Stimulated activated CD8-positive, alpha-beta memory T cell treated with anti-CD3 and anti-CD28 coated beads, Interleukin-7, amount 100 ng/mL, for 4 hours (primary cell): ENCODE results near the gene TRIM62.

Experiments used
- DNase-seq, 2 donors: peaks; one replicate each; pipeline ENCODE4 v3.0.0-alpha.2; 2020; ENCODE audit warnings: low read depth in 2 of 2

TRIM62 gene

GRCh38 chr1:33161061-33161681 lies 20.7 kb downstream of the TRIM62 start:
- no peak for DNase-seq

- DNase-seq: no peak
Measured at GRCh38 chr1:33159577-33159976, 22.3 kb downstream of the TRIM62 start.

- DNase-seq: no peak
Measured at GRCh38 chr1:33158366-33158765, 23.5 kb downstream of the TRIM62 start.

DNA sequence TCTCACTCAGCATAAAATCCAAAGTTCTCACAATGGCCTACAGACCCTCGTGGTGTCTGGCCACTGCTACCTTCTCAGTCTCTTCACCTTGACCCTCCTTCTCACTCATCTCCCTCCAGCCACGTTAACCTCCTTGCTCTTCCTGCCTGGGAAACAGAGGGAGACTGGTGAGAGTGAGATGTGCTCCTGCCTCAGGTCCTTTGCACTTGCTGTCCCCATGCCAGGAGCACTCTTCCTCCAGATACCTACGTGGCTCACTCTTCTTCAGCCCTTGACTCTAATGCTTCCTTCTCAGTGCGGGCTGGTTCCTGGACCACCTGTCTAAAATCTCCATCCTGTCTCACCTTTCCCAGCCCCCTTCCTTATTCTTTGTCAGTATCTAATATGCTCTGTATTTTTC lies 24.7 kb downstream of the TRIM62 start:
- no peak for DNase-seq

GRCh38 chr1:33155877-33156538 lies 25.8 kb downstream of the TRIM62 start:
- DNase-seq: no peak

DNA sequence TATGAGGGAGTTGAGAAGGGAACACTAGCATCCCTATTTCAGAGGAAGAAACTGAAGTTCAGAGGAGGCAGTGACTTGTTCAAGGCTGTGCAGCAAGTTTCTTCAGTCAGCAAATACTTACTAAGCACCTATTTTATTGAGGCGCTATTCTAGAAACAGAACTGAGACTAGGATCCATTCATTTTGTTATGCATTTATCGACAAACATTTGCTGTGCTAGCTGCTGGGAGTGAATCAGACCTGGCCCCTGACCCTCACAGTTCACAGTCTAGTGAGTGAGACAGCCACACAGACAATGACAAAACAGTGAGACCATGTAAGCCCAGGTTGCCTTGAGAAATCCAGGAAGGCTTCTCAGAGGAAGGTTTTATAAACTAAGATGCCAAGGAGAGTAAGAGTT lies 28.2 kb downstream of the TRIM62 start:
- no peak for DNase-seq

- no peak for DNase-seq
Measured at GRCh38 chr1:33152685-33153432, 29.0 kb downstream of the TRIM62 start.

- no peak for DNase-seq
Measured at GRCh38 chr1:33151116-33151515, 30.7 kb downstream of the TRIM62 start.

DNA sequence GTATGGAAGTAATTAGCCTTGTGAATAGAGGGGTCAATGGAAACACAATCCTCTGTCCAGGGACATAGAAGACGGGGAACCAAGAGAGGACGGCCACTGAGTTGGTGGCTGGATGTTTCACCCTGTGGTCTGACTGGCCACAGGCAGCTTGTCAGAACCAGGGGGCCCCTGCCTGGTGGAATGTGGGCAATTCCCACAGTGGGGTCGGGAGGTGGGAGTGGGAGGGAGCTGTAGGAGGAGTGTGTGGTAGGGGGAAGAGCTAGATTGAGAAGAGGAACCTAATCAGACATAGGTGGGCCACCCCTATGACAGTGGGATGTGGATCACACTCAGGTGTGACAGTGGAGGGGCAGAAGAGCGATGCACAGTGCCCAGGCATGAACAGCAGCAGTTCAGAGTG lies 31.3 kb downstream of the TRIM62 start:
- no peak for DNase-seq

DNA sequence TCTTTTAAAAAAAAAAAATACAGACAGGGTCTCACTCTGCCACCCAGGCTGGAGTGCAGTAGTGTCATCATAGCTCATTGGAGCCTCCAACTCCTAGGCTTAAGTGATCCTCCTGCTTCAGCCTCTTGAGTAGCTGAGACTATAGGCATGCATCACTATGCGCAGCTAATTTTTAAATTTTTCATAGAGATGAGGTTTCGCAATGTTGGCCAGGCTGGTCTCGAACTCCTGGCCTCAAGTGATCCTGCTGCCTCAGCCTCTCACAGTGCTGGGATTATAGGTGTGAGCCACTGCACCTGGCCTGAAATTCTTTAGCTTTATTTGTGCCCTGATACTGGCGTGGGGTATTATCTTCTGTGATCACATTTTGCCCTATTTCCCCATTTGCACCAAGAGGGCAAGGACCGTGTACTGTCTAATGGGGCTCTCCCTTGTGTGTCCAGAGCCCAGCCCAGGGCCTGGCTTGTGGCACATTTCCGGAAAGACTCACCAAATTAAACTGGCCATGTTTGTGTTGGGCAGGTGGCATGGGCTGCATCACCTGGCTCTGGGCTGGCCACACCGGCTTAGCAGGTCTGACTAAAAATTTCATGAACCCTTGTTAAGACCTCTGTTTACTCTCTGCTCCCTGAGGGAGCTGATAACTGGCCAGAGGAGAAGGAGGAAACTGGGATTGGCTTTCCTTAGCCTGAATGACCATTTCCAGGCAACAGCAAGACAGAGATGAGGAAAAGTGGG lies 32.2 kb downstream of the TRIM62 start:
- no peak for DNase-seq

- DNase-seq: no peak
Measured at GRCh38 chr1:33148615-33149014, 33.2 kb downstream of the TRIM62 start.

- DNase-seq: no peak
Measured at GRCh38 chr1:33147997-33148314, 33.9 kb downstream of the TRIM62 start.

- no peak for DNase-seq
Measured at GRCh38 chr1:33147275-33147996, 34.4 kb downstream of the TRIM62 start.

GRCh38 chr1:33146003-33146402 lies 35.8 kb downstream of the TRIM62 start:
- no peak for DNase-seq

GRCh38 chr1:33143698-33144097 lies 38.1 kb downstream of the TRIM62 start:
- no peak for DNase-seq

- no peak for DNase-seq
Measured at GRCh38 chr1:33143176-33143575, 38.7 kb downstream of the TRIM62 start.

DNA sequence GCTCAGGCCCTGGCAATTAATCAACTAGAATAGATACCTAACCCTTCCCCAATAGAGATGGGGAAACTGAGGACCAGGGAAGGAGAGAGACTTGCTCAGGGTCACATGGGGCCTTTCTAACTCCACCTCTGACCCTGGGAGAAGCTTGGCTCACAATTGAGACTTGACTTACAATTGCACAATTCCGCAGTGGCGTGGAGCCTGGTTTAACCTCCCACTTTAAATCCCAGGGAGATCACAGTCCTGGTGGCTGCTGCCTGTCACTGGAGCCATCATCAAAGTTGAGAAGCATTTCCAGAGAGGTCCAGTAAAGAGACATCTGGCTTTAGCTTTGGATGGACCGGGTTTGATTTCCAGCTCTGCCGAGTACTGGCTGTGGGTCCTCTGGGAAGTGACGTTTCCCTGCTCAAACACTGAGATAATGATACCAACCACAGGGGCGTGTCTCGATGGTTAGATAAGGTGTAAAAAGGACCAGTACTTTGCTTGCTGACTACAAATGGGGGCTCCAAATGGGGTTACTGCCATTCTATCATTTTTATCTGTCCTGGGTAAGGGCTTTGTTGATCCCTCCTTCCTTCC lies 39.3 kb downstream of the TRIM62 start:
- no peak for DNase-seq

DNA sequence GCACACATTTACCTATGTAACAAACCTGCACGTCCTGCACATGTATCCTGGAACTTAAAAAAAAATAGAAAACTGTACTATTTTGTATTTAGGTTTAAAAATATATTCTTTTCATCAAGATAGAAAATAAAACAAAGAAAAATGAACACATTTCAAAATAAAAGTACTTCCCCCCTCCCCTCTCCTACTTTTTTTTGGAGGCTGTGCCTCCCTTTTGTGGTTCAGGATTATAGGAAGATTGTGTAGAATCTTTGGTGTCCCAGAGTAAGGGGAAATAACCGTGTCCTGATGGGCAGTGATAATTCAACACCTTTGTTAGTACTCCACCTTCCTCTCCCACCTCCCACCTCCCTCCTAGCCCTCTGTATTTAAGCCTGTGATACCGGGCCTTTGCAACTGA lies 40.1 kb downstream of the TRIM62 start:
- DNase-seq: no peak

DNA sequence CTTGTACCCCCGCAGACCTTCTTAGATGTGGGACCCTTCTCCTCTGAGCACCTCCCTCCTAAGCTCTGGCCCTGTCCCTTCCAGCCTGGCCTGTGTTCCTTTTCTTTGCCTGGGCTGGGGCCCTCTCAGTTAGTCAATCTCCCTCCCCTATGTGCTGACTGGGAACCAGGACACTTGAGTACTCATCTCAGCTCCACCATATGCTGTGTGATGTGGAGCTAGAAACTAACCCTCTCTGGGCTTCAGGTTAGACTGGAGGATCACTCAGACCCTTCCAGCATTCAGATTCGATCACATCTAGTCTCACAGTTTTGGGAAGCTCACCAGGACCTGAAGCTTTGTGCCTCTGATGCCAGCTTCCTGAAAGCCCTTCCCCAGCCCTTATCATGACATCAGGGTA lies 40.6 kb downstream of the TRIM62 start:
- DNase-seq: no peak

DNA sequence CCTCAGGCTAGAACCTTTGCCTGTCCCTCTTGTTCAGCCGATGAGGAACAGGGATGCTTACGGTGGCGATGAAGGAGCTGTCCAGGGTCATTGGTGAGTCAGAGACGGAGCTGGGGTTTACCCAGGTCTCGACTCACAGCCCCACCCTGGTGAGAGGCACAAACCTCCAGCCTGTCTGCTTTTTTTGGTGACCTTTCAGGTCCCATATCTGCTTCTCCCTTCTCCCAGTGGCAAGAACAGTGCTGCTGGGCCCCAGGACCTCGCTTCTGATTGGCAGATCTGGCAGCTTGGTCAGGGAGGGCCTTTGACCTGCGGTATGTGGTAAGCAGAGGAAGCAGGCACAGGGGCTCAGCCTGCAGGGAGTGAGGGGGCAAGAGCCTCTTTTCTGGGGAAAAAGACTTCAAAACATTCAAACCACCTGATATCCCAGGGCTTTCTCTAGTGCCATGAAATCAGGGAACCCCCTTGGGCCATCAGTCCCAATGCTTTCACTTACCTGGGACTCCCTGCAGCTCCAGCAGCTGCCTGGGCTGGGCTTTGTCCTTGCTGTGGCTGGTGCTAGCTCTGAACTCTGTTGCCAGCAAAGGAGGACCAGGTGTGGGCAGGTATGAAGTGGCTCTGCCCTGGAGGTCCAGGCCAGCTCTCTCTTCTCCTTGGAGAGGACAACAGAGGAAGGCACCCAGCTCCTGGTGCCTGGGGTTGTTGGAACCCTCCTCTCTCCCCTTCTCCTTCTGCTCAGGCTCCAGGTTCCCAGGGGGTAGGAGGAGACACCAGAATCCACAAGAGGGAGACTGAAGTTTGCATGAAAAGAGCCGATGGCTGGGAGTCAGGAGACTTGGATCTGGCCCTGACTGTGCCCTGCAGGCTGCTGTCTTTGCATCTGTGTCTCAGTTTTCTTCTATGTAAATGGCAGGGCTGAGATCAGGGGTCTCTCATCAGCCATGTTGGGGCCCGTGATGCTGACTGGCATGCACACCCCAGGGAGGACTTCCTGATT lies 41.4 kb downstream of the TRIM62 start:
- no peak for DNase-seq
